Lung (tissue), 4 donors: ENCODE data around the gene ANKRD60. TPM values are rescaled to one million over a fixed set of nuclear protein-coding genes. Genes with fewer than 3 reads are reported as not detected.

Source experiments
- polyA plus RNA-seq, 2 donors: library from polyadenylated mRNA; stranded (reverse); fragments of 200-250 nt; gene quantifications; one replicate each; pipeline ENCODE4 v1.2.1, GENCODE V29; 2013
- total RNA-seq, 2 donors: library from RNA; depleted of rRNA in 1 of 2; stranded (reverse); fragments of >200 nt in 1 of 2; gene quantifications; one replicate each; pipeline ENCODE4 v1.2.1, GENCODE V29; 2014 to 2021
- donor health status: Bipolar disorder and iron deficiency.
- donor health status: healthy.
- donor health status: DM: yes; HTN: yes; CAD: no.

ANKRD60 gene
- total and polyA plus RNA-seq, 4 donors: not detected

Other genes with a start within 250 kb of the ANKRD60 start
- gene RAB22A, start 81.1 kb upstream of the ANKRD60 start, total RNA-seq: 10 to 100 TPM; 19.5 to 25.1 TPM
- gene RAB22A, start 81.1 kb upstream of the ANKRD60 start, polyA plus RNA-seq: 1 to 10 TPM; 6.0 to 6.1 TPM
- 10 to 100 TPM; 24.6 to 44.7 TPM for gene VAPB, start 160.6 kb upstream of the ANKRD60 start, total RNA-seq
- 10 to 100 TPM; 21.3 to 23.5 TPM for gene VAPB, start 160.6 kb upstream of the ANKRD60 start, polyA plus RNA-seq